Endodermal cell (in vitro differentiated cells): ENCODE data around the gene SAMD5. TPM values are rescaled to one million over a fixed set of nuclear protein-coding genes. Genes with fewer than 3 reads are reported as not detected.

Experiments
- DNase-seq: peaks from one replicate; pipeline ENCODE4 v3.0.0-alpha.2; 2017
- H3K27ac ChIP-seq: 2 replicates; pipeline ENCODE4 v1.5.1; 2013; ENCODE audit warnings: mild to moderate bottlenecking, low read depth, low read length, moderate library complexity
- H3K27me3 ChIP-seq: 2 replicates; pipeline ENCODE4 v1.6.1; 2013; ENCODE audit warnings: mild to moderate bottlenecking, low read length, moderate library complexity; ENCODE audit not compliant: insufficient read depth, control insufficient read depth, poor library complexity, severe bottlenecking
- H3K36me3 ChIP-seq: 2 replicates; pipeline ENCODE4 v1.7.0; 2013; ENCODE audit warnings: mild to moderate bottlenecking, low read length, moderate library complexity; ENCODE audit not compliant: control insufficient read depth, insufficient read depth
- H3K4me1 ChIP-seq: one replicate; pipeline ENCODE4 v1.7.0; 2013; ENCODE audit warnings: low read length; ENCODE audit not compliant: control insufficient read depth, insufficient read depth
- H3K4me3 ChIP-seq: 2 replicates; pipeline ENCODE4 v1.5.1; 2013; ENCODE audit warnings: mild to moderate bottlenecking, low read length, moderate library complexity
- H3K9ac ChIP-seq: 2 replicates; pipeline ENCODE4 v1.6.1; 2013; ENCODE audit warnings: mild to moderate bottlenecking, low read length, moderate library complexity; ENCODE audit not compliant: poor library complexity, severe bottlenecking; ENCODE audit errors: extremely low read depth
- H3K9me3 ChIP-seq: 2 replicates; pipeline ENCODE4 v1.6.1; 2013; ENCODE audit warnings: mild to moderate bottlenecking, low read length, moderate library complexity; ENCODE audit not compliant: control insufficient read depth
- H3K27ac Mint-ChIP-seq: 2 replicates; pipeline ENCODE4 v1.8.0; 2020; ENCODE audit warnings: mixed read lengths
- H3K27me3 Mint-ChIP-seq: 2 replicates; pipeline ENCODE4 v1.8.0; 2021; ENCODE audit warnings: mild to moderate bottlenecking, mixed read lengths; ENCODE audit not compliant: insufficient read depth
- H3K36me3 Mint-ChIP-seq: 2 replicates; pipeline ENCODE4 v1.8.0; 2020; ENCODE audit warnings: low read depth, mixed read lengths
- H3K4me1 Mint-ChIP-seq: 2 replicates; pipeline ENCODE4 v1.8.0; 2020; ENCODE audit warnings: mixed read lengths
- H3K4me3 Mint-ChIP-seq: 2 replicates; pipeline ENCODE4 v1.8.0; 2020; ENCODE audit warnings: mild to moderate bottlenecking, moderate library complexity, mixed read lengths
- H3K9me3 Mint-ChIP-seq: 2 replicates; pipeline ENCODE4 v1.8.0; 2020; ENCODE audit warnings: mild to moderate bottlenecking, mixed read lengths
- CTCF ChIP-seq: fragments of 200-600 bp; sonication (generic); conservative IDR thresholded peaks from 2 replicates; pipeline ENCODE4 v1.5.0; 2021; ENCODE audit warnings: antibody characterized with exemption, mild to moderate bottlenecking
- WGBS, 2 experiments: methylation state at CpG; one replicate each; pipeline versions ENCODE4 v1.1.5 to v1.1.7; 2013; ENCODE audit warnings: missing lambda C conversion rate in 2 of 2, mixed read lengths in 1 of 2; ENCODE audit not compliant: insufficient coverage in 1 of 2, insufficient read length in 1 of 2; 5-methylcytosine and 5-hydroxymethylcytosine counted together
- total RNA-seq, 2 donors: library from RNA; stranded (reverse); fragmentation: NEBNext Ultra II Directional in 1 of 2; extraction: Animal tissue kit (Norgen Biotek cat#: 25700) in 1 of 2; gene quantifications; 2 replicates in 1 of 2; 3 replicates in 1 of 2; pipeline ENCODE4 v1.2.1, GENCODE V29; 2021

The SAMD5 gene
- total RNA-seq, 2 donors from 2014 or later, result 0.69 to 0.99 TPM

- Histone ChIP-seq H3K27me3 (no peaks in the 10 kb centered on the region), H3K4me3 (no peak overlapping the region), H3K9me3 (no peaks in the 10 kb centered on the region), H3K27ac (no peak overlapping the region), H3K9ac (no peak overlapping the region), H3K4me1 (no peaks in the 10 kb centered on the region), H3K36me3 (no peaks in the 10 kb centered on the region)
- H3K27ac Mint-ChIP-seq, result no peak overlapping the region
- H3K4me3 Mint-ChIP-seq, result no peak overlapping the region
- peaks cover 1% of the 10 kb centered on the region for H3K4me1 Mint-ChIP-seq
- 91 to 100% methylated on average over 1 of the region's 1 CpG for WGBS, 2 experiments
- H3K9me3 Mint-ChIP-seq, result no peaks in the 10 kb centered on the region
- H3K36me3 Mint-ChIP-seq, result no peaks in the 10 kb centered on the region
- no peak for DNase-seq
- H3K27me3 Mint-ChIP-seq, result no peaks in the 10 kb centered on the region
- no peak for TF ChIP-seq CTCF
Observed at GRCh38 chr6:147564556-147564955, 56.1 kb downstream of the SAMD5 start.

DNA sequence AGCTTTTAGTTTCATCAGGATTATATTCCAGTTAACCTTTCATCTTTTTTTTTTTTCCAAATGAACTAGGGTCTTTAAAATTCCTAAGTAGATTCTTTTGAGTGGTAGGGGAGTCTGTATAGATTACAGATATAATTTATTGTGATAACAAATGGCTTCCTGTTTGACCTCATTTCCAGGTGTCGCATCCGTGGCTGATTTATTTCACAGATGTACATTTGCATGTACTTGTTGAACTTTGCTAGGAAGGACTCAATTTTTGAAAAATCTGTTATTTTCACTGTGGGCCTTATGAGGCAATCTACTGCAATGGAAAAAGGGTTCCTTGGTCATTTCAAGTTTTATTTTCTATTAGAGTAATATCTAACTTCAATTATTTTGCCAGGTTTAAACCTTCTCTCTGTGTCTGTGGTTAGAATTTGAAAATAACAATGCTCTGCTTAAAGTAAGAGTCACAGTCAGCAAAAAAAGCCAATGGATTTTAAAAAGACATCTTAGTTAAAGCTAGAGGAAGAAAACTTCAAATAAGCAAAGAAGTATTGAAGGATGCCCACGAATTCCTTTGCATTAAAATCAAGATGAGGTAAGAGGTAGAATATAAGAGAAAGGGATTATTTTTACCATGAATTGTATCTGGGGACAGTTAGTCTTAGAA lies 57.9 kb downstream of the SAMD5 start:
- Mint-ChIP-seq H3K27ac (no peak overlapping the region), H3K36me3 (no peaks in the 10 kb centered on the region), H3K27me3 (no peaks in the 10 kb centered on the region), H3K4me1 (peaks cover 1% of the 10 kb centered on the region), H3K4me3 (no peak overlapping the region), H3K9me3 (no peaks in the 10 kb centered on the region)
- WGBS, 2 experiments, result 76 to 82% methylated on average over 2 to 3 of the region's 3 CpGs
- H3K9me3 ChIP-seq, result no peaks in the 10 kb centered on the region
- H3K9ac ChIP-seq, result no peak overlapping the region
- no peak for TF ChIP-seq CTCF
- no peak overlapping the region for H3K4me3 ChIP-seq
- no peak for DNase-seq
- H3K27me3 ChIP-seq, result no peaks in the 10 kb centered on the region
- H3K36me3 ChIP-seq, result no peaks in the 10 kb centered on the region
- no peak overlapping the region for H3K27ac ChIP-seq
- no peaks in the 10 kb centered on the region for H3K4me1 ChIP-seq

GRCh38 chr6:147567141-147567805 lies 58.8 kb downstream of the SAMD5 start:
- Histone ChIP-seq H3K36me3 (no peaks in the 10 kb centered on the region), H3K27ac (no peak overlapping the region), H3K9ac (no peak overlapping the region), H3K9me3 (no peaks in the 10 kb centered on the region), H3K4me1 (no peaks in the 10 kb centered on the region), H3K27me3 (no peaks in the 10 kb centered on the region), H3K4me3 (no peak overlapping the region)
- no peak for TF ChIP-seq CTCF
- Mint-ChIP-seq H3K27me3 (no peaks in the 10 kb centered on the region), H3K4me1 (peaks cover 1% of the 10 kb centered on the region), H3K4me3 (no peak overlapping the region), H3K27ac (no peak overlapping the region), H3K9me3 (no peaks in the 10 kb centered on the region), H3K36me3 (no peaks in the 10 kb centered on the region)
- no peak for DNase-seq
- 89 to 100% methylated on average over 1 to 3 of the region's 3 CpGs for WGBS, 2 experiments
